Measurements from ENCODE around the gene EIF2D. TPM values are rescaled to one million over a fixed set of nuclear protein-coding genes. Genes with fewer than 3 reads are reported as not detected.

The EIF2D gene
- total and polyA plus RNA-seq, 9 of the 15 experiments (the other 6 are each of a cell fraction or from before 2014, with no cell fraction given), result 81.1 to 138 (median 93.9) TPM

GRCh38 chr1:206634365-206635079 is 22.3 kb upstream of the EIF2D start (continued):
- TF ChIP-seq ZNF75A (CRISPR knock-in tag; IDR thresholded peaks at IDR 0.05) (no peak), ZNF175 (CRISPR knock-in tag; IDR thresholded peaks at IDR 0.05; ENCODE audit: low read depth) (no peak), ZBTB7A (IDR thresholded peaks at IDR 0.05; ENCODE audit: borderline replicate concordance, control insufficient read depth, low read depth, low read length) (no peak), KDM1A (IDR thresholded peaks at IDR 0.05) (peak; percentile 53 to 66; a peak in 2 of 4 replicates), PRMT5 (CRISPR knock-in tag; IDR thresholded peaks at IDR 0.05) (no peak), IRF9 (tag; IDR thresholded peaks at IDR 0.05) (no peak), RBM14 (IDR thresholded peaks at IDR 0.05; ENCODE audit: borderline replicate concordance, insufficient read depth, low read depth, low read length) (no peak), AFF1 (IDR thresholded peaks at IDR 0.05; ENCODE audit: low read depth in 1 of 2, partially characterized antibody in 2 of 2) (no peak), NRF1 (conservative IDR thresholded peaks at IDR 0.05 in 1 of 2, IDR thresholded peaks at IDR 0.05 in 1 of 2) (no peak), ZC3H11A (IDR thresholded peaks at IDR 0.05; ENCODE audit: low read depth, low read length) (no peak), RCOR1 (IDR thresholded peaks at IDR 0.05; ENCODE audit: borderline replicate concordance in 1 of 2, low read depth in 2 of 2, low read length in 2 of 2) (peak in 1 of 2 experiments; percentile 91; a peak in 3 of 4 replicates), TCF7L2 (IDR thresholded peaks at IDR 0.05; ENCODE audit: low read depth, low read length) (no peak), DEAF1 (CRISPR knock-in tag; IDR thresholded peaks at IDR 0.05) (peak; percentile 89), SMARCB1 (IDR thresholded peaks at IDR 0.05; ENCODE audit: insufficient read length, low read depth) (no peak), ZNF583 (CRISPR knock-in tag; IDR thresholded peaks at IDR 0.05) (no peak), SRF (CRISPR knock-in tag; IDR thresholded peaks at IDR 0.05) (no peak), MEF2A (IDR thresholded peaks at IDR 0.05; ENCODE audit: control insufficient read depth, low read depth, low read length) (no peak), SMARCE1 (IDR thresholded peaks at IDR 0.05) (no peak), HMGN3 (IDR thresholded peaks at IDR 0.05; ENCODE audit: borderline replicate concordance, extremely low read depth, insufficient read length, low read depth, low read length) (no peak), KAT8 (IDR thresholded peaks at IDR 0.05; ENCODE audit: low read depth) (no peak), ZNF707 (CRISPR knock-in tag; conservative IDR thresholded peaks at IDR 0.05) (no peak), ZNF766 (CRISPR knock-in tag; conservative IDR thresholded peaks at IDR 0.05) (no peak)
